SK-N-SH (cell line): Measurements from ENCODE around the gene CASP9. TPM values are rescaled to one million over a fixed set of nuclear protein-coding genes. Genes with fewer than 3 reads are reported as not detected.

Source experiments
- CTCF ChIA-PET: fragments of 300-600, 350-600 bp; formaldehyde crosslinking; extraction: SDS; loops from one replicate; lab custom pipeline; 2021; lab: Yijun Ruan, JAX
- POLR2A ChIA-PET: fragments of 350-600 bp; sonication (Branson Sonifier 250); formaldehyde crosslinking; extraction: SDS; loops from one replicate; lab custom pipeline; 2020; ENCODE audit warnings: antibody characterized with exemption, inconsistent platforms; lab: Yijun Ruan, JAX
- DNase-seq: peaks from one replicate; pipeline ENCODE4 v3.0.0; 2012
- H2AFZ ChIP-seq: fragments of 200-600 bp; sonication (generic); 2 replicates; pipeline ENCODE4 v1.8.1; 2016; ENCODE audit warnings: antibody characterized with exemption, mild to moderate bottlenecking, low read depth
- H3F3A ChIP-seq: fragments of 200-600 bp; sonication (generic); replicated peaks from 2 replicates; pipeline ENCODE3; 2016; ENCODE audit warnings: antibody characterized with exemption, mild to moderate bottlenecking; ENCODE audit not compliant: insufficient read depth
- H3K27ac ChIP-seq, 2 experiments: fragments of 200-500 bp in 1 of 2; fragments of 200-600 bp in 1 of 2; sonication (Bioruptor generic) in 1 of 2; sonication (generic), shearing (Covaris generic) in 1 of 2; 2 replicates each; pipeline versions ENCODE4 v1.5.1 to v1.6.1; 2014 to 2016; ENCODE audit warnings: low read depth in 2 of 2, inconsistent platforms in 1 of 2, low read length in 1 of 2, mild to moderate bottlenecking in 1 of 2, mixed read lengths in 1 of 2
- H3K27me3 ChIP-seq: fragments of 200-600 bp; sonication (generic), shearing (Covaris generic); 2 replicates; pipeline ENCODE4 v1.6.1; 2016; ENCODE audit warnings: mixed run types; ENCODE audit not compliant: insufficient read depth
- H3K36me3 ChIP-seq, 2 experiments: fragments of 200-500 bp in 1 of 2; fragments of 200-600 bp in 1 of 2; sonication (Bioruptor generic) in 1 of 2; sonication (generic) in 1 of 2; replicated peaks in 1 of 2; 2 replicates each; pipeline versions ENCODE3 to v1.5.1; 2014 to 2016; ENCODE audit warnings: low read length in 1 of 2, mild to moderate bottlenecking in 1 of 2; ENCODE audit not compliant: insufficient read depth in 2 of 2, control insufficient read depth in 1 of 2
- H3K4me1 ChIP-seq, 2 experiments: fragments of 200-500 bp in 1 of 2; fragments of 200-600 bp in 1 of 2; sonication (Bioruptor generic) in 1 of 2; sonication (generic), shearing (Covaris generic) in 1 of 2; 2 replicates each; pipeline versions ENCODE4 v1.5.1 to v1.6.1; 2014 to 2016; ENCODE audit warnings: low read depth in 1 of 2, low read length in 1 of 2, mixed run types in 1 of 2; ENCODE audit not compliant: insufficient read depth in 2 of 2, control insufficient read depth in 1 of 2
- H3K4me2 ChIP-seq: fragments of 200-600 bp; sonication (generic), shearing (Covaris generic); 2 replicates; pipeline ENCODE4 v1.6.1; 2017; ENCODE audit warnings: mixed run types
- H3K4me3 ChIP-seq, 2 experiments: fragments of 200-500 bp in 1 of 2; fragments of 200-600 bp in 1 of 2; sonication (Bioruptor generic) in 1 of 2; sonication (generic), shearing (Covaris generic) in 1 of 2; 2 replicates each; pipeline versions ENCODE4 v1.5.1 to v1.8.1; 2014 to 2016; ENCODE audit warnings: low read depth in 2 of 2, inconsistent platforms in 1 of 2, low read length in 1 of 2, mild to moderate bottlenecking in 1 of 2, mixed read lengths in 1 of 2, moderate library complexity in 1 of 2
- H3K79me2 ChIP-seq: fragments of 200-600 bp; sonication (generic); 2 replicates; pipeline ENCODE4 v1.8.1; 2017; ENCODE audit warnings: mild to moderate bottlenecking; ENCODE audit not compliant: insufficient read depth
- H3K9ac ChIP-seq: fragments of 200-600 bp; sonication (generic); 2 replicates; pipeline ENCODE4 v1.6.1; 2017; ENCODE audit warnings: mixed run types
- H3K9me2 ChIP-seq: fragments of 200-600 bp; sonication (generic); 2 replicates; pipeline ENCODE4 v1.6.1; 2017; ENCODE audit warnings: mixed run types
- H3K9me3 ChIP-seq: fragments of 200-600 bp; sonication (generic); 2 replicates; pipeline ENCODE4 v1.6.1; 2017; ENCODE audit warnings: mixed run types, mild to moderate bottlenecking, moderate library complexity
- H4K20me1 ChIP-seq: fragments of 200-600 bp; sonication (generic); 2 replicates; pipeline ENCODE4 v1.6.1; 2017; ENCODE audit warnings: mild to moderate bottlenecking, mixed run types; ENCODE audit not compliant: insufficient read depth
- ELF1 ChIP-seq: IDR thresholded peaks from 2 replicates; pipeline ENCODE4 v1.4.0; 2012
- EP300 ChIP-seq, 2 experiments: IDR thresholded peaks; 2 replicates each; pipeline versions ENCODE4 v1.4.0 to v1.6.1; 2012; ENCODE audit warnings: borderline replicate concordance in 1 of 2, low read depth in 1 of 2, low read length in 1 of 2
- EZH2phosphoT487 ChIP-seq: fragments of 200-600 bp; sonication (generic); IDR thresholded peaks from 2 replicates; pipeline ENCODE4 v1.6.1; 2017; ENCODE audit warnings: low read depth, mixed run types, mild to moderate bottlenecking, antibody characterized with exemption, moderate library complexity, borderline replicate concordance
- FOXM1 ChIP-seq: IDR thresholded peaks from 2 replicates; pipeline ENCODE4 v1.4.0; 2012; ENCODE audit warnings: low read depth, mild to moderate bottlenecking
- GATA2 ChIP-seq: sonication (generic); formaldehyde crosslinking; IDR thresholded peaks from 2 replicates; pipeline ENCODE4 v1.5.0; 2020; ENCODE audit warnings: mild to moderate bottlenecking, missing genetic modification reagents
- IRF3 ChIP-seq: fragments of 150-350 bp; IDR thresholded peaks from 2 replicates; pipeline ENCODE4 v1.6.1; 2016; ENCODE audit warnings: mild to moderate bottlenecking, low read depth, low read length
- JUND ChIP-seq: IDR thresholded peaks from 2 replicates; pipeline ENCODE4 v1.4.0; 2012
- MAX ChIP-seq: IDR thresholded peaks from 2 replicates; pipeline ENCODE4 v1.4.0; 2012; ENCODE audit warnings: low read depth
- MXI1 ChIP-seq: IDR thresholded peaks from 2 replicates; pipeline ENCODE4 v1.6.1; 2012; ENCODE audit warnings: mild to moderate bottlenecking, low read depth, low read length, improper control_type of control experiment
- NFIC ChIP-seq: IDR thresholded peaks from 2 replicates; pipeline ENCODE4 v1.4.0; 2012; ENCODE audit warnings: borderline replicate concordance
- NRF1 ChIP-seq: IDR thresholded peaks from 2 replicates; pipeline ENCODE4 v1.6.1; 2012; ENCODE audit warnings: low read depth, mild to moderate bottlenecking, low read length
- PBX3 ChIP-seq: IDR thresholded peaks from 2 replicates; pipeline ENCODE4; 2012
- RCOR1 ChIP-seq: fragments of 150-350 bp; IDR thresholded peaks from 2 replicates; pipeline ENCODE4 v1.6.1; 2017; ENCODE audit warnings: antibody characterized with exemption, low read length
- RFX5 ChIP-seq: IDR thresholded peaks from 2 replicates; pipeline ENCODE4 v1.6.1; 2012; ENCODE audit warnings: mild to moderate bottlenecking, improper control_type of control experiment, low read length
- RXRA ChIP-seq: IDR thresholded peaks from 2 replicates; pipeline ENCODE4 v1.4.0; 2012; ENCODE audit warnings: low read depth, mild to moderate bottlenecking, borderline replicate concordance
- SIN3A ChIP-seq: IDR thresholded peaks from 2 replicates; pipeline ENCODE4 v1.6.1; 2012; ENCODE audit warnings: low read depth, mild to moderate bottlenecking, low read length, moderate library complexity, borderline replicate concordance
- SMC3 ChIP-seq: IDR thresholded peaks from 2 replicates; pipeline ENCODE4 v1.6.1; 2012; ENCODE audit warnings: low read depth, low read length, improper control_type of control experiment
- TAF1 ChIP-seq: IDR thresholded peaks from 2 replicates; pipeline ENCODE4 v1.6.1; 2012; ENCODE audit warnings: low read depth, mild to moderate bottlenecking, low read length, moderate library complexity, borderline replicate concordance
- ZBTB33 ChIP-seq: IDR thresholded peaks from 2 replicates; pipeline ENCODE4 v1.4.0; 2012; ENCODE audit warnings: low read depth, borderline replicate concordance
- WGBS: methylation state at CpG from one replicate; pipeline ENCODE4 v1.1.6; 2017; ENCODE audit warnings: low lambda C conversion rate; 5-methylcytosine and 5-hydroxymethylcytosine counted together
- polyA plus RNA-seq, 3 experiments: library from polyadenylated mRNA; depleted of rRNA; stranded (reverse); fragments of >200 nt; gene quantifications; 2 replicates each; pipeline ENCODE4 v1.2.3, GENCODE V29; 2012

The CASP9 gene
- polyA plus RNA-seq, 1 of the 3 experiments (the other 2 are of a cell fraction): 16.9 TPM

- Histone ChIP-seq H2AFZ (no peak overlapping the region), H3F3A (no peaks in the 10 kb centered on the region), H3K4me1 (no peaks in the 10 kb centered on the region), H3K9me3 (no peaks in the 10 kb centered on the region), H3K79me2 (no peaks in the 10 kb centered on the region), H3K27ac (no peak overlapping the region), H3K4me2 (no peak overlapping the region), H4K20me1 (no peaks in the 10 kb centered on the region), H3K9ac (no peak overlapping the region), H3K9me2 (no peaks in the 10 kb centered on the region), H3K36me3 (peaks cover 0 to 14% of the 10 kb centered on the region in 2 experiments), H3K27me3 (no peaks in the 10 kb centered on the region), H3K4me3 (no peak overlapping the region)
- DNase-seq: no peak
- ChIA-PET CTCF (no interaction called here), POLR2A (no interaction called here)
- TF ChIP-seq MAX (no peak), TAF1 (no peak), ZBTB33 (no peak), NFIC (no peak), IRF3 (no peak), SMC3 (no peak), RXRA (no peak), PBX3 (no peak), EP300 (IDR thresholded peaks at IDR 0.05; ENCODE audit: borderline replicate concordance in 1 of 2, low read depth in 1 of 2, low read length in 1 of 2) (no peak), JUND (no peak), EZH2phosphoT487 (no peak), RCOR1 (no peak), FOXM1 (no peak), GATA2 (no peak), NRF1 (no peak), SIN3A (no peak), MXI1 (no peak), ELF1 (no peak), RFX5 (no peak)
- WGBS: 88% methylated on average over 12 of the region's 12 CpGs
These were observed 15.1 kb downstream of the CASP9 start for GRCh38 chr1:15508700-15509487.
